GM18526 (cell line): ENCODE results near the gene ZBTB47.

Experiments
- POLR2A ChIP-seq: IDR thresholded peaks from 3 replicates; pipeline ENCODE4 v1.6.1; 2011; ENCODE audit not compliant: insufficient read length; ENCODE audit errors: extremely low read depth

Gene ZBTB47

DNA sequence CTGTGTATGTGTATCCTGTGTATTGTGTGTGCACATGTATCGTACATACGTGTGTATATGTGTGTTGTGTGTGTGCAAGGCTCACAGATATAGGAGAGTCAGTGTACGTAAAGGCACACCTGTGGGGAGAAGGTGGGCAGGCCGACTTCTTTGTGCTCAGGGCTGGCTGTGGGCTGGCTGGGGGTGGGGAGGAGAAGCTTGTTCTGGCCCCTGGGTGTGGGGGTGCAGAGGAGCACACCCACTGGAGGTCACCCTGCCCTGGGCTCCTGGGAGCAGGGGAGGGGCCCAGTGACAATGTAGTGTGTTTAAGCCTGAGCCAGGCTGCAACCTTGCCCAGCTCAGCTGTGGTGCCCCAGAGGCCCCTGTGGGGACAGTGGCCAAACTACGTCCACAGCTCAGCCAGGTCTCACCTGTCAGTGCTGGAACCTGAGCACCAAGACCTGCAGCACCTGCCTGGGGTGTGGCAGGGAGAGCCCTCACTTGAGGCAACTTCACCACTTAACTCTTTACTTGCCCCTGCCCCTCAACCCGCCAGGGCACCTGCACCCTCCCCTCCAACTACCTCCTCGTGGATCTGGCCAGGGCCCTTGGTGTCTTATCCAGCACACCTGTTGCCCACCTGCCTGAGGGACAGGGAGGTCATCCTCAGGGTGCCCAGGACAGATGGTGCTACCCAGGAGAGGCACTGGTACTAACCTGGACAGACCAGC, 51.7 kb downstream of the ZBTB47 start:
- TF ChIP-seq POLR2A = no peak

DNA sequence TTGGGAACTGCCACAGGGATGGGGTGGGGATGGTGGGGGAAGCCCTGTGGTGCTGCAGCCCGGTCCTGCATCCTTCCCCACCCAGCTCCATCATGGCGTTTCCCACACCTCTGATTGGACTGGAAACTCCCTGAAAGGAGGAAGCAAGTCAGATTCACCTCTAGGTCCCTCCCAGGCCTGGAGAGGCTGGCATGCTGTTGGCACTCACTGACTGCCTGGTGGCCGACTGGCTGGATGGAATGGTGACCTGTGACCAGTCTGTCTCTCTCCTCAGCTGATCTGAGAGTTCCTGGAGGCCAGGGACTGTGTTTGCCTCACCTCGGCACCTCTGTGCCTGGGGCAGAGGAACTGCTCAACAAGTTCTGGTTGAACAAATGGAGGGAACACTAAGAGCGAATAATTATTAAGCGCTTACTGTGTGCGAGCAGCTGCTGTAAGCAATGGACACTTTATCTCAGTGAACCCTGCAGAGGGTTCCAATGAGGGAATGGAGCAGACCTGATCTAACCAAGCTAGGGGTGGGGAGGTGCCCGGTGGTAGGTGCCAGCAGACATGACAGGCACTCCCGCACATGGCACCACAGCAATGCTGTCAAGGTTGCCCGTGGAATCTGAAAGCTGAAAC, 52.6 kb downstream of the ZBTB47 start:
- TF ChIP-seq POLR2A = no peak

GRCh38 chr3:42706721-42707619, 53.5 kb downstream of the ZBTB47 start:
- TF ChIP-seq POLR2A = no peak

DNA sequence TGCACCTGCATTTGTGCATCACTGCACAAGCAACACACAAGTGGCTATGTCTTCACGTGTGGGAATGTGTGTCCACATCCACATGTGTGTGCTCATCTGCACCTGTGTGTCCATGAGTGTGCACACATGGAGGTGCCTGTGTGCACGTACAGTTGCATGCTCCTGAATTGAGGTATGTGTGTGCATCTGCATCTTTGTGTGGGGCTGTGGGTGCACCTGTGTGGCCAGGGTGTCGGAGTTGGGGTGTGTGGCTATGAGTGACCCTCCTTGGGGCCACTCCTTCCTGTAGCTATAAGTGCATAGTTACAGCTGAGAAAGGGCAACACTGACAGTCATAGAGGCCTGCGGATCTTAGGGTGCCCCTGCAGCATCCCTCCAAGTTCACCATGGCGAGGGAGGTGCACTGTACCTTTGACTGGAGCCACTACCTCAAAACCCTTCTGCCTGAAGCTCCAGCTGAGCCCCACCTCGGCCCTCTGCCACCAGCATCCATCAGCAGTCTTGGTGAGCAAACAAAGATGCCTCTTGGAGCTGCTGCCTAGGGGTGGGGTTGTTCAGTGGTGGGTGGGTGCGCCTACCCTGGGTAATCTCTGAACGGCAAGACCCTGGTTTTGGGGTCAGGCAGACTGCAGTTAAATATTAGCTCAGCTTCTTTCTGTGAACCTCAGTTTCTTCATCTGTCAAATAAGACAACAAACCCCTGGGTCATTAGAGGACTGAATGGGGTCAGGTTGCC, 54.3 kb downstream of the ZBTB47 start:
- TF ChIP-seq POLR2A = no peak

DNA sequence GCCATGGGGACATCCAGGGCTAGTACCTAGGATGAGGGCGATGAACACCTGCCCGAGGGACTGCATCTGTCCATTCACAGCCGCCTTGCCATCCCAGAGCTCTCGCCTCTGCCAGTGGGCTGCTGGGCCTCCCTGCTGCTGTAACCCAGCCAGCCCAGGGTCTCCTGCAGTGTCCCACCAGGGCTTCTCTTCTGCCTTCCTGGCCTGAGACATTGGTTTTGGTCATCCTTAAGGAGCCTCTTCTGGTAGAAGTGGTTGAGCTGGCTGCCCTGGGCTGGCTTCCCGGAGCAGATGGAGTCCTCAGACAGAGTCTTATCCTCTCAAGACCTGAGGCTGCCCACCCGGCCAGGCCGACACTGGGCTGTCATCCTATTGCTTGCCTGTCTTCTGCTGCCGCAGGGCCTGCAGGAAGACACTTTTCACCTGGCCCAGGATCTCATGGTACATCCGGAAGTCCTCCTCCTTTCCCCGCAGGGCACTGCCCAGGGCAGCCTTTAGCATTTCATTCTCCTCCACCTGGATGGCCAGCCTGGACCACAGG, 55.2 kb downstream of the ZBTB47 start:
- no peak for TF ChIP-seq POLR2A

DNA sequence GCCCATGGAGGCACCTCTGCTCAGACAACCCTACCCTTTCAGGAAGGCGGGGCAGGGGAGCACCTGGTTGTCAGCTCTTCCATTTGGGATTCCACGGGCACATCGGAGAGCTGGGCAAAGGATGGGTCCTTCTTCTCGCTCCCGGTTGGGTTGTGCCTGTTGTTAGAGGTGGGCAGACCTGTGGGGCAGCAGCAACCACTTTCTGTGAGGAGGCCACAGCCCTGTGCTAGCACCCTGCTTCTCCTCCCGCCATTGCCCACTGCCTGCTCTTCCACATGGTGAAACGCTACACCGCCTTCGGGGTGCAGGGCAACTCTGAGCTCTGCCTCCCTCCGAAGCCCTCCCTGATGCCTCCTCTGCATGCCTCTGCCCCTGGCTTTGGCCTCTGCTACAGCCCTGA, 56.1 kb downstream of the ZBTB47 start:
- TF ChIP-seq POLR2A = no peak

- no peak for TF ChIP-seq POLR2A
Measured at GRCh38 chr3:42710323-42711021, 57.0 kb downstream of the ZBTB47 start.

DNA sequence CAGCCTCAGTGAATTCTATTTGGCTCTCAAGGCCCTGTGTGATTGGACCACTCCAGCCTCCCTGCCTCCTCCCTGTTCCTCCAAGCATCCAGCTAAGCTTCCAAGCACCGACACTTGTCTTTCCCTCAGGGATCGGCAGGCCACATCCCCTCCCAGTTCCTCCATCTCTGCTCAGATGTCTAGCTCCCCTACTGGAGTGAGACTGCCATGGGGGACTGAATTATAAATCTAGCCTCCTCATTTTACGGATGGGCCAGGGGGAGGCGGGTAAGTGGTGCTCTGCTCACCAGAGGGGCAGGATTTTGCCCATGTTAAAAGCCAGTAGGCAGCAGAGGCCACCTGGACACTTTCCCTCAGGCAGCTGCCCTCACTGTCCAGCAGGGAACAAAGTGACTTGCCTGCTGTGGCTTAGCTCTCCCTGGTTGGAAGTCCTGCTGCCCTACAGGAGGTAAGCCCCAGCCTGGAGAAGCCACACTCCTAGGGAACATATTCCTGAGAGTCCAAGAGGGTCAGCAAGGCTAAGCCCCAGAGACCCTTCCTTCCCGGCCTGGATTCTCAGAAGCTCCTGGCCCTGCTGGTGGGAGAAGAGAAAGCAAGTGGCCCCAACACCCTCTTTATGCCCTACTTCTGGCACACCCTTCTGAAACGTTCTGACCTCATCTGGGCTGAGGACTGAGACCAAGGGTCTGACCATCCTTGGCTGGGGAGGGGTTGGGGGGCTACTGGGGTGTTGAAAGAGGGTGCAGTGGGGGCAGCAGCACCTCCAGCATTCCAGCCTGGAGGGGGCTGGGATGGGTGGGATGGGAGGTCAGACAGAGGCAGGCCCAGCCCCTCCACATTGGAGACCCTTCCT, 58.2 kb downstream of the ZBTB47 start:
- TF ChIP-seq POLR2A = no peak

GRCh38 chr3:42712344-42712648, 58.8 kb downstream of the ZBTB47 start:
- no peak for TF ChIP-seq POLR2A

GRCh38 chr3:42712688-42713372, 59.3 kb downstream of the ZBTB47 start:
- TF ChIP-seq POLR2A = no peak

DNA sequence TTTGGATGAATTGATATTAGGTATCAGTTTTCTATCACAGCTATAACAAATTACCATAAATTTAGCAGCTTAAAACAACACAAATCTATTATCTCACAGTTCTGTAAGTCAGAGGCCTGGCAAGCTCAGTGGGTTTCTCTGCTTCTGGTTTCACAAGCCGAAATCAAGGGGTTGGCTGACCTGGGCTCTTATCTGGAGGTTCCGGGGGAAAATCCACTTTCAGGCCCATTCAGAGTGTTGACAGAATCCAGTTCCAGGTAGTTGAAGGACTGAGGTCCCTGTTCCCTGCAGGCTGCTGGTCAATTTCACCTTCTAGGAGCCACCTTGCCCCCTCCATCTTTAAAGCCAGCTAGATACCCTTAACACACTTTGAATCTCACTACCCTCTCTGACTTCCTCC, 60.2 kb downstream of the ZBTB47 start:
- TF ChIP-seq POLR2A = no peak

DNA sequence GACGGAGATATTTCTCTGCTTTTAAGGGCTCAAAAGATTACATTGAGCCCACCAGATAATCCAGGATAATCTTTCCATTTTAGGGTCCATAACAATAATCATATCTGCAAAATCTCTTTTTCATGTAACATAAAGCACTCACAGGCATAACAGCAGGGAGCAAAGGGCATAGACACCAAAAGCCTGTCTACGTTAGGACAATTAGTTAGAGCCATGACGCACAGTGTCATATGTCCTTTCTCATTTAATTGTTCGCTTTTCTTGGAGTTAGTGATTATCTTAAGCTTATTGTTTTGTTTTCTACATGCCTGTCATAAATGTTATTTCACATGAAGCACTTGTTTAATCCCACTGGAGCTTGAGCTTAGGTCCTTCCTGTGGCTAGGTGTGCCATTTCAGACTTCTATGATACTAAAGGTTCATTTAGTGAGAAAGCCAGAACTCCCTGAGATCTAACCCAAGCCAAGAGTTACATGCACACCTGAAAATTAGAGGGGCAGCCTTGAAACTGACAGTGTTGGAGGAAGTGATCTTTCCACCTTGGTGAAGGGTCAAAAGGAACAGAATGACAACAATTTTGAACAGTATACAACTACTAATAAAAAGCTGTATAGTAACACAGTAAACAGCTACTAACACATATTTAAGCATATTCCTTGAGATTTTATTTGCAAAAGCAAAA, 60.8 kb downstream of the ZBTB47 start:
- TF ChIP-seq POLR2A = no peak
